Activated T-helper 1 cell treated with anti-CD3 and anti-CD28 coated beads, Interleukin-12 subunit alpha, Interleukin-12 subunit beta, Interleukin-2, Interleukin-4 antibody, amounts not matched to agents 30 ng/mL and 10 ng/mL and 1 ng/mL, durations not matched to agents 14 hours and 24 hours and 36 hours (primary cell): ENCODE measurements around the gene INSL3. TPM values are rescaled to one million over a fixed set of nuclear protein-coding genes. Genes with fewer than 3 reads are reported as not detected.
"Not testable (repeated sequence)": the region's sequence is repeated elsewhere in the genome, so short reads cannot be mapped to it uniquely, and the experiment has no call there.

ENCODE experiments used
- DNase-seq: peaks from one replicate; pipeline ENCODE4 v3.0.0; 2021; ENCODE audit warnings: low spot score
- H3K27ac Mint-ChIP-seq: one replicate; pipeline ENCODE4 v1.8.0; 2021; ENCODE audit warnings: mild to moderate bottlenecking, mixed read lengths
- H3K27me3 Mint-ChIP-seq: one replicate; pipeline ENCODE4 v1.8.0; 2022; ENCODE audit warnings: mild to moderate bottlenecking, moderate library complexity, mixed read lengths; ENCODE audit not compliant: insufficient read depth
- H3K36me3 Mint-ChIP-seq: one replicate; pipeline ENCODE4 v1.8.0; 2021; ENCODE audit warnings: low read depth, mixed read lengths
- H3K4me1 Mint-ChIP-seq: one replicate; pipeline ENCODE4 v1.8.0; 2021; ENCODE audit warnings: low read depth, mixed read lengths
- H3K4me3 Mint-ChIP-seq: one replicate; pipeline ENCODE4 v1.8.0; 2021; ENCODE audit warnings: mild to moderate bottlenecking, moderate library complexity, mixed read lengths
- H3K9me3 Mint-ChIP-seq: one replicate; pipeline ENCODE4 v1.8.0; 2021; ENCODE audit warnings: mixed read lengths
- intact Hi-C: fragments of 100-400 bp; cut with micrococcal nuclease; formaldehyde crosslinking; loops from one replicate; pipeline ENCODE4 v1.15.1; 2024
- total RNA-seq: library from RNA; stranded (reverse); gene quantifications from 2 replicates; pipeline ENCODE4 v1.2.3, GENCODE V29; 2022

INSL3 gene
- total RNA-seq, 1 donor from 2014 or later = 9.3 TPM

DNA sequence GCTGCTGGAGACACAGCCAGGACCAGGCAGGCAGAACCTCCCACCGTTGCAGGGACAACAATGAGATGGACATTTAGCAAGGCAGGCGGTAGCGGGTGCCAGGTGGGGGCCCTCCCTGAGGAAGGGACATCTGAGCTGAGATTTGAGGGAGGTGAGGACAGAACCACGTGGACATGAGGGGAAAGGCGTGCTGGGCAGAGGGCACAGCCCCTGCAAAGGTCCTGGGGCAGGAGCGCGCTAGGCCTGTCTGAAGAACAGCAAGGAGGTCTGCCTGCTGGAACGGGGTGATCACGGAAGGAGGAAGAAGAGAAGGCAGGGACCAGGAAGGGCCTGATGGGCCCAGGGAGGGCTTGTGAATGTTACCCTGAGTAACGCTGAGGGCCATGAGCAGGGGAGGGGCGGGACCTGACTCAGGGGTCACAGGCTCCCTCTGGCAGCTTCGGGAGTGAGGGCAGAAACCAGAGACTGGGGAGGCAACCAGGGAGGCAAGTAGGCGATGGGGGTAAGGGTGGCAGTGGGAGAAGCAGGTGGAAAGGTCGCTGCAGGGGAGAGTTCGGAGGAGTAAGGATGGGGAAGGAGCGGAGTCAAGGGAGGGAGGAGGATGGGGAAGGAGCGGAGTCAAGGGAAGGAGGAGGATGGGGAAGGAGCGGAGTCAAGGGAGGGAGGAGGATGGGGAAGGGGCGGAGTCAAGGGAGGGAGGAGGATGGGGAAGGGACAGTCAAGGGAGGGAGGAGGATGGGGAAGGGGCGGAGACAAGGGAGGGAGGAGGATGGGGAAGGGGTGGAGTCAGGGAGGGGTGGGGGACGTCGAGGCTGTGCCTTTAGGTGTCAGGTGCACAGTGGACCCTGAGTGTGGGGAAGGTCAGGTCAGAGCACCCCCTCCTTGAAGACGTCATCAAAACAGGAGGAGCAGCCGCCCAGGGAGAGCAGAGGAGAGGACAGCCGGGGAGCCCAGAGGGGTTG lies 42.1 kb downstream of the INSL3 start:
- no peak for DNase-seq
- peaks cover 22% of the 10 kb centered on the region for H3K36me3 Mint-ChIP-seq
- no peak overlapping the region for H3K4me3 Mint-ChIP-seq
- H3K27me3 Mint-ChIP-seq = no peaks in the 10 kb centered on the region
- no peak overlapping the region for H3K27ac Mint-ChIP-seq
- H3K9me3 Mint-ChIP-seq = no peaks in the 10 kb centered on the region
- intact Hi-C loops = no loop called here
- peaks cover 9% of the 10 kb centered on the region for H3K4me1 Mint-ChIP-seq

DNA sequence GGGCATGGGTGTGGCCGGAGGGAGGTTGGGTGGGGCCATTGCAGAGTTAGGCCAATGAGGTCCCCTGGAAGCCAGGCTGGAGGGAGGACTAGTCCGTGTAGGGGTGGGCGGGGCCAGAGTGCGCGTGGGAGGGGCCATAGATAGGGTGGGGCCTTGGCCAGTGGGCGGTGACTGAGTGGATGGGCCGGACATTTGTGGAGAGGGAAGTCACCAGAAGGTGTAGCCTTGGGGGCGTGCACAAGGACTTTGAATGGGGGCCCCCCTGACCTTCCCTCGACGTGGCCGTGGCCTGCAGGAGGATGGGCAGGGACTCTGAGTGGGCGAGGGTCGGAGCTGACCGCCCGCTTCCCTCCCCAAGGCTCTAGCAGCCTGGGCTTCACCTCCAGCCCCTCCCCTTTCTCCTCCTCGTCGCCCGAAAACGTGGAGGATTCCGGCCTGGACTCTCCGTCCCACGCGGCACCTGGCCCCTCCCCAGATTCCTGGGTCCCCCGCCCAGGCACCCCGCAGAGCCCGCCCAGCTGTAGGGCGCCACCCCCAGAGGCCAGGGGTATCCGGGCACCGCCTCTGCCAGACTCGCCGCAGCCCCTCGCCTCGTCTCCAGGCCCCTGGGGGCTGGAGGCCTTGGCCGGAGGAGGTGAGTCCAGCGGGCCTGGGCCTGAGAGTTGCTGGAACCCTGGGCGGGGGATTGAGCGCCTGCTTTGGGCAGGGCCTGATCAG lies 42.9 kb downstream of the INSL3 start:
- intact Hi-C loops = no loop called here
- Mint-ChIP-seq H3K27me3 (no peaks in the 10 kb centered on the region), H3K4me3 (no peak overlapping the region), H3K36me3 (peaks cover 23% of the 10 kb centered on the region), H3K27ac (no peak overlapping the region), H3K4me1 (peaks cover 6% of the 10 kb centered on the region), H3K9me3 (no peaks in the 10 kb centered on the region)
- peak; percentile 30 for DNase-seq

DNA sequence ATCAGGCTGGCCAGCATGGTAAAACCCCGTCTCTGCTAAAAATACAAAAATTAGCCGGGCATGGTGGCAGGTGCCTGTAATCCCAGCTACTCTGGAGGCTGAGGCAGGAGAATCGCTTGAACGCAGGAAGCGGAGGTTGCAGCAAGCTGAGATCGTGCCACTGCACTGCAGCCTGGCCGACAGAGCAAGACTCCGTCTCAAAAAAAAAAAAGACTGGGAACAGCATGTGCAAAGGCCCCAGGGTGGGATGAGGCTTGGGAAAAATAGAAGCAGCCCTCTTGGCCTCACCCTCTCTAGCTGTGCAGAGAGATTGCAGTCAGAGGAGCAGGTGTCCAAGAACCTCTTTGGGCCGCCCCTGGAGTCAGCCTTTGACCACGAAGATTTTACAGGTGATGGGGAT lies 43.5 kb downstream of the INSL3 start:
- not testable (repeated sequence) for H3K9me3 Mint-ChIP-seq

DNA sequence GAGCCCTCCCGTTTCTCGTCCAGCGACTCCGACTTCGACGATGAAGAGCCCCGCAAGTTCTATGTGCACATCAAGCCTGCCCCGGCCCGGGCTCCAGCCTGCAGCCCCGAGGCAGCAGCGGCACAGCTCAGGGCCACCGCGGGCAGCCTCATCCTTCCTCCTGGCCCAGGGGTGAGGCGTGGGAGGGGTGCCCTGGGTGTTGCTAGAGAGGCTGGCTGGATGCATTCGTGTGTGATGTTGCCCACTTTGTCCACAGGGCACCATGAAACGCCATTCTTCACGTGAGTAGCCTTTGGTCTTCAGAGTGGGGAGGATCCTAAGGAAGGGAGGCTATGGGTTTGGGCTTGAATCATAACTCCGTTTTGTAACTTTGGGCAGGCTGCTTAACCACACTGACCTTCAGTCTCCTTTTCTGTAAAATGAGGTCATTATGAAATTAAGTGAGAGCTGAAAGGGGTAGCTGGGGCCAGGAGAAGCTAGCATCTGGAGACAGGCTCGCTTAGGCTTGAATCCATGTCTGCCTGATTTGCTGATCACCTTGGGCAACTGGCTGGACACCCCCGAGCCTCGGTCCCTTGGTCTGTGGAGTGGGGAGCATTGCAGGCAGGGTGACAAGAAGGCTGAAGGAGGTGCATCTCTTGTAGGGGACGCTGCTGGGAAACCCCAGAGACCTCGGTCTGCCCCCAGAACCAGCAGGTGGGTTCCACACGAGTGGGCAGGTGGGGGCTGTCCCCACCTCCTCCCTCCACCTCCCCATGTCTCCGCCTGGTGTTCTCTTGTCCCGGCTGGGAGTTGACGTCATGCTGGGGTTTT lies 45.1 kb downstream of the INSL3 start:
- Mint-ChIP-seq H3K27ac (peak overlapping the region; percentile 79), H3K36me3 (peaks cover 30% of the 10 kb centered on the region), H3K4me3 (no peak overlapping the region), H3K4me1 (peaks cover 6% of the 10 kb centered on the region), H3K9me3 (no peaks in the 10 kb centered on the region), H3K27me3 (no peaks in the 10 kb centered on the region)
- intact Hi-C loops = loop anchor here (2.0 kb wide), 1 partner anchor 71 kb away; no protein-coding TSS in a partner anchor
- DNase-seq = no peak

More for the DNA sequence above, 43.5 kb downstream of the INSL3 start:
- intact Hi-C loops, H3K27me3 Mint-ChIP-seq, H3K27ac Mint-ChIP-seq, H3K4me3 Mint-ChIP-seq, DNase-seq, H3K4me1 Mint-ChIP-seq: not testable (repeated sequence)
- H3K36me3 Mint-ChIP-seq = peaks cover 29% of the 10 kb centered on the region

DNA sequence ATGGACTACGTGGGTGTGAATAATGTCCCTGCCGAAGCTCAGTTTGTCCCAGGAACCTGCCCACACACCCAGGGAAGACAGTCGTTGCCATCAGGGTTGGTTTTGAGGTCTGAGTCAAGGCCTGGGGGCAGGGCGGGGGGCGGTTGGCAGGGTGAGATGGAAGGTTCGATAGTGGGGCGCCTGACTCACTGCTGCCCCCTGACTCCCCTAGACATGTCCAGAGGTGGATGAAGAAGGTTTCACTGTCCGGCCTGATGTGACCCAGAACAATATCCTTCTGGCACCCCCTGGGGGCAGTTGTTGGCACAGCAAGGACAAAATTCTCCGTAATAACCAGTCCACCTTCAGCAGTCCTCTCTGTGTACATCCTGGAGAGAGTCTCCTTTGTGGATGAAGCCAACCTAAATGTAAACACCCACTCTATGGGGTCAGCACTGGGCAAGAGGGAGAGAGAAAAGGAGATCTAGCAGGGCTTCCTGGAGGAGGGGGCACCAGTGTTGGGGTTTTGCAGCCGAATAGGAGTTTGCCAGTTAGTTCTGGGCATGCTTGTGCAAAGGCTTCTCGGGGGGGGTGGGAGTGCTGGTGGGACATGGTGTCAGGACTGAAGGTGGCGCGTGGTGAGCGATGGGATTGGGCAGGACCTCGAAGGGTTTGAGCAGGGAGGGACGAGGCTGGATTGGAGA lies 45.9 kb downstream of the INSL3 start:
- H3K4me3 Mint-ChIP-seq = no peak overlapping the region
- no peaks in the 10 kb centered on the region for H3K27me3 Mint-ChIP-seq
- H3K9me3 Mint-ChIP-seq = no peaks in the 10 kb centered on the region
- no peak for DNase-seq
- peaks cover 32% of the 10 kb centered on the region for H3K36me3 Mint-ChIP-seq
- intact Hi-C loops = loop anchor here (2.0 kb wide), 1 partner anchor 71 kb away; no protein-coding TSS in a partner anchor
- peaks cover 6% of the 10 kb centered on the region for H3K4me1 Mint-ChIP-seq
- H3K27ac Mint-ChIP-seq = peak overlapping the region; percentile 5

DNA sequence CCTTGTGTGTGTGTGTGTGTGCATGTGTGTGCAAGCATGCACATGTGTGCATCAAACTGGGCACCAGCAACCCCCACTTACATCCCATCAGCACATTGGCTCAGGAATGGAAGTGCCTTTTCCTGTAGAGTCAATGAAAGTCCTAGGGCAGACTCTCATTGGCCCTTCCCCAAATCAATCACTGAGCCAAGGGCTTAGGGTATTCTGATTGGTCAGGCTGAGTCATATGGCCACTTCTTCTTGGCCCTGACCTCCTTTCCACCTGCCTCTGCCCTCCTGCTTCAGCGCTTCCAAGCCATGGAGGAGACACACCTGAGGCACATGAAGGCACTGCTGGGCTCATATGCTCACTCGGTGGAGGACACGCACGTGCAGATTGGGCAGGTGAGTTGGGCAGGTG lies 49.1 kb downstream of the INSL3 start:
- peaks cover 34% of the 10 kb centered on the region for H3K36me3 Mint-ChIP-seq
- intact Hi-C loops = no loop called here

DNA sequence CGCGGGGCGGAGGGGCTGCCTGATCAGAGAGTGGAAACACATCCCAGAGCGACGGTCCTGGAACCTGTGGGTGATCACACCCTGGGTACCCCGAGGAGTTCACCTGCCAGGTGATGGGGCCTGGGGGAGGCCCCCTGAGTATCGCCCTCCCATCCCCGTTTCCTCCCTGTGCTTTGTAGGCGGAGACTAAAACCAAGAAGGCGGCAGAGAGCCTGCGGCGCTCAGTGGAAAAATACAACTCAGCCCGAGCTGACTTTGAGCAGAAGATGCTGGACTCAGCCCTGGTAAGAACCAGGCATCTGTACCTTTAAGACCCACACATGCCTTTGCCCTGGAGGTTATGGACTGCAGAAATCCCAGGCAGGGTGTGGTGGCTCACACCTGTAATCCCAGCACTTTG lies 50.7 kb downstream of the INSL3 start:
- intact Hi-C loops = no loop called here
- H3K4me1 Mint-ChIP-seq = no peaks in the 10 kb centered on the region
- H3K36me3 Mint-ChIP-seq = peaks cover 37% of the 10 kb centered on the region
- no peak overlapping the region for H3K4me3 Mint-ChIP-seq
- H3K27me3 Mint-ChIP-seq = no peaks in the 10 kb centered on the region
- no peaks in the 10 kb centered on the region for H3K9me3 Mint-ChIP-seq
- no peak overlapping the region for H3K27ac Mint-ChIP-seq
- DNase-seq = no peak

More for the DNA sequence above, 49.1 kb downstream of the INSL3 start:
- H3K27me3 Mint-ChIP-seq = no peaks in the 10 kb centered on the region
- peaks cover 6% of the 10 kb centered on the region for H3K4me1 Mint-ChIP-seq
- DNase-seq = no peak
- no peak overlapping the region for H3K4me3 Mint-ChIP-seq
- no peaks in the 10 kb centered on the region for H3K9me3 Mint-ChIP-seq
- H3K27ac Mint-ChIP-seq = no peak overlapping the region

DNA sequence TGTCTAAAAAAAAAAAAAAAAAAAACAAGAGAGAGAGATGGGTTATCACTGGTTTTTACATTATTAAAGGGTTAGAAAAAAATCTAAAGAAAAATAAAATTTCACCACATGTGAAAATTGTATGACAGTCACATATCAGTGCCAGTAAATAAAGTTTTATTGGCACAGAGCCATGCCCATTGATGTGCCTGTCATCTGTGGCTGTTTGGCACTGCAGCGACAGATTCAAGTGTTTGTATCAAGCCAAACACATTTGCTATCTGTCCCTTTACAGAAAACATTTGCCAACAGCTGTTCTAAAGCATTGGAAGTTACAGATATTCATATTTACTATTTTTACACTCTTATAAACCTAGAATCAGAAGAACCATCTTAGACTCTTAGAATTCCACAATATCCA lies 53.8 kb downstream of the INSL3 start:
- no peaks in the 10 kb centered on the region for H3K9me3 Mint-ChIP-seq
- intact Hi-C loops = no loop called here

DNA sequence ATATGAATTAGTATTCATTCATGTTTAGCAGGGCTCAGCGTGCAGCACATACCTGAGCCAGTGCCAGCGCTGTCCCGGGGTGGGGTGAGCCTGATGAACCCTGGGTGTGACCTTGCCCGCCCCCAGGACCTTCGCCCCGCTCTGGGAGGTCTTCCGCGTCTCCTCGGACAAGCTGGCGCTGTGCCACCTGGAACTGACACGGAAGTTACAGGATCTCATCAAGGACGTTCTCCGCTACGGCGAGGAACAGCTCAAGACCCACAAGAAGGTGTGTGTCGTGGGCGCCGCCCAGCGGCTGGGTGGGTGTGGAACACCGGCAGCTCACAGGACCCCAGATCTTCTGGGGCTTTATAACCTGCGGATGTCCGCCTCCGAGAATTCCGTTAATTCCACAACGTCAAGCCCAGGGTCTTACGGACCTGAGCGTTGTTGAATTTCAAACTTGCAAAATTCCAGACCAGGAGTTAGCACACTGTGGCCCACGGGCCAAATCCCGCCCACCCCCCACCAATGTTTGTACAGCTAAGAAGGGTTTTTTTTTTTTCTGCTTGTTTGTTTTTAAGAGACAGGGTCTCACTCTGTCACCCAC lies 54.7 kb downstream of the INSL3 start:
- DNase-seq = peak; percentile 35
- H3K36me3 Mint-ChIP-seq = peaks cover 36% of the 10 kb centered on the region
- no peaks in the 10 kb centered on the region for H3K27me3 Mint-ChIP-seq
- H3K27ac Mint-ChIP-seq = no peak overlapping the region
- H3K4me1 Mint-ChIP-seq = no peaks in the 10 kb centered on the region
- no peak overlapping the region for H3K4me3 Mint-ChIP-seq
- no peaks in the 10 kb centered on the region for H3K9me3 Mint-ChIP-seq
- intact Hi-C loops = loop anchor here (1.0 kb wide), 1 partner anchor 62 kb away; no protein-coding TSS in a partner anchor

More for the DNA sequence above, 53.8 kb downstream of the INSL3 start:
- no peak for DNase-seq
- H3K4me3 Mint-ChIP-seq = no peak overlapping the region
- no peak overlapping the region for H3K27ac Mint-ChIP-seq
- no peaks in the 10 kb centered on the region for H3K4me1 Mint-ChIP-seq
- H3K27me3 Mint-ChIP-seq = no peaks in the 10 kb centered on the region
- peaks cover 38% of the 10 kb centered on the region for H3K36me3 Mint-ChIP-seq
